ENCODE results near the gene MEIOB. TPM values are rescaled to one million over a fixed set of nuclear protein-coding genes. Genes with fewer than 3 reads are reported as not detected.

The MEIOB gene
- total RNA-seq, 5 donors from 2014 or later (not counting 1 experiment from before 2014, with no cell fraction given): 0.26 TPM; not detected in 4

GRCh38 chr16:1826691-1827573, 45.0 kb downstream of the MEIOB start, which contains the start of the genes FAHD1 and HAGH:
Gene FAHD1, plus strand, starts transcription at chr16:1827206. Its CDS starts 33 bp downstream, at chr16:1827239.
Gene HAGH, minus strand, starts transcription at chr16:1826825. Its CDS starts 38 bp downstream, at chr16:1826787.
- DNase-seq (peak; percentile 69 to 96 (median 85)), ATAC-seq (replicated peaks in 1 of 4) (peak; percentile 84 to 87 (median 86))
- ChIA-PET CTCF (interaction anchor here in 1 of 2 donors (1.5 kb wide), 1 partner anchor 44 kb away, joined by 6 read pairs; the partner anchor contains the start of genes NUBP2 and SPSB3), POLR2A (interaction anchor here in 1 of 2 donors (0.7 kb wide), 1 partner anchor 1033 kb away, joined by 3 read pairs; no protein-coding TSS in a partner anchor)
- peaks cover 33 to 56% (median 46%) of the 10 kb centered on the region in 3 donors for H3K4me1 Mint-ChIP-seq
- H3K27me3 Mint-ChIP-seq: no peaks in the 10 kb centered on the region
- Histone ChIP-seq H3K4me1 (ENCODE audit: control insufficient read depth in 1 of 2, extremely low read depth in 1 of 2, insufficient read depth in 2 of 2, low read length in 2 of 2) (peaks cover 10 to 50% of the 10 kb centered on the region in 2 experiments), H3K9me3 (no peaks in the 10 kb centered on the region), H3K36me3 (ENCODE audit: control insufficient read depth in 2 of 2, extremely low read depth in 1 of 2, insufficient read depth in 1 of 2, low read length in 1 of 2) (peaks cover 10% of the 10 kb centered on the region in 2 donors), H3K27ac (ENCODE audit: low read length) (peak within 1 kb of the TSS; percentile 55), H3K27me3 (replicated peaks in 1 of 2; ENCODE audit: control insufficient read depth in 2 of 2, extremely low read depth in 1 of 2, insufficient read depth in 2 of 2, low read length in 1 of 2) (no peaks in the 10 kb centered on the region), H3K4me3 (ENCODE audit: control insufficient read depth in 1 of 2, extremely low read depth in 1 of 2, low read length in 1 of 2) (peak within 1 kb of the TSS; percentile 87 to 91)
- H3K4me3 Mint-ChIP-seq: peak within 1 kb of the TSS; percentile 90 to 94 (median 93)
- under 1% methylated on average over 101 of the region's 104 CpGs for WGBS (ENCODE audit: insufficient coverage)
- H3K36me3 Mint-ChIP-seq: peaks cover 3% of the 10 kb centered on the region
- H3K9me3 Mint-ChIP-seq: no peaks in the 10 kb centered on the region
- H3K27ac Mint-ChIP-seq: peak within 1 kb of the TSS; percentile 90 to 95

GRCh38 chr16:1825864-1826690, 45.9 kb downstream of the MEIOB start:
- H3K4me1 Mint-ChIP-seq: peaks cover 32 to 55% (median 46%) of the 10 kb centered on the region in 3 donors
- Histone ChIP-seq H3K4me3 (ENCODE audit: control insufficient read depth in 1 of 2, extremely low read depth in 1 of 2, low read length in 1 of 2) (peak overlapping the region; percentile 35 to 87), H3K27me3 (replicated peaks in 1 of 2; ENCODE audit: control insufficient read depth in 2 of 2, extremely low read depth in 1 of 2, insufficient read depth in 2 of 2, low read length in 1 of 2) (no peaks in the 10 kb centered on the region), H3K36me3 (ENCODE audit: control insufficient read depth in 2 of 2, extremely low read depth in 1 of 2, insufficient read depth in 1 of 2, low read length in 1 of 2) (peaks cover 13 to 18% of the 10 kb centered on the region in 2 donors), H3K27ac (ENCODE audit: low read length) (peak overlapping the region; percentile 55), H3K9me3 (no peaks in the 10 kb centered on the region), H3K4me1 (ENCODE audit: control insufficient read depth in 1 of 2, extremely low read depth in 1 of 2, insufficient read depth in 2 of 2, low read length in 2 of 2) (peaks cover 10 to 55% of the 10 kb centered on the region in 2 experiments)
- H3K4me3 Mint-ChIP-seq: peak overlapping the region; percentile 81 to 90 (median 85)
- no peaks in the 10 kb centered on the region for H3K27me3 Mint-ChIP-seq
- H3K9me3 Mint-ChIP-seq: no peaks in the 10 kb centered on the region
- H3K36me3 Mint-ChIP-seq: no peaks in the 10 kb centered on the region
- ChIA-PET CTCF (interaction anchor here in 1 of 2 donors (1.5 kb wide), 1 partner anchor 44 kb away, joined by 6 read pairs; the partner anchor contains the start of genes NUBP2 and SPSB3), POLR2A (interaction anchor here in 1 of 2 donors (0.7 kb wide), 1 partner anchor 1032 kb away, joined by 3 read pairs; no protein-coding TSS in a partner anchor)
- peak; percentile 78 to 79 (median 79) for ATAC-seq (replicated peaks in 1 of 4)
- H3K27ac Mint-ChIP-seq: peak overlapping the region; percentile 87 to 90
- under 1% methylated on average over 96 of the region's 96 CpGs for WGBS (ENCODE audit: insufficient coverage)
- peak in 33 of 35 experiments; percentile 15 to 89 (median 65) for DNase-seq

- peaks cover 28 to 50% (median 46%) of the 10 kb centered on the region in 3 donors for H3K4me1 Mint-ChIP-seq
- CTCF ChIA-PET: no interaction called here
- DNase-seq: no peak
- H3K36me3 Mint-ChIP-seq: no peaks in the 10 kb centered on the region
- peak overlapping the region; percentile 77 to 85 (median 81) for H3K4me3 Mint-ChIP-seq
- no peaks in the 10 kb centered on the region for H3K9me3 Mint-ChIP-seq
- no peaks in the 10 kb centered on the region for H3K9me3 ChIP-seq
- H3K27me3 Mint-ChIP-seq: no peaks in the 10 kb centered on the region
- peaks cover 10 to 57% of the 10 kb centered on the region in 2 experiments for H3K4me1 ChIP-seq (ENCODE audit: control insufficient read depth in 1 of 2, extremely low read depth in 1 of 2, insufficient read depth in 2 of 2, low read length in 2 of 2)
- peak overlapping the region; percentile 35 to 51 for H3K4me3 ChIP-seq (ENCODE audit: control insufficient read depth in 1 of 2, extremely low read depth in 1 of 2, low read length in 1 of 2)
- peak overlapping the region; percentile 87 to 90 for H3K27ac Mint-ChIP-seq
- POLR2A ChIA-PET: no interaction called here
- 67% methylated on average over 12 of the region's 15 CpGs for WGBS (ENCODE audit: insufficient coverage)
- H3K27me3 ChIP-seq (replicated peaks in 1 of 2; ENCODE audit: control insufficient read depth in 2 of 2, extremely low read depth in 1 of 2, insufficient read depth in 2 of 2, low read length in 1 of 2): no peaks in the 10 kb centered on the region
- no peak for ATAC-seq (replicated peaks in 1 of 4)
- peak overlapping the region; percentile 55 for H3K27ac ChIP-seq (ENCODE audit: low read length)
- H3K36me3 ChIP-seq (ENCODE audit: control insufficient read depth in 2 of 2, extremely low read depth in 1 of 2, insufficient read depth in 1 of 2, low read length in 1 of 2): peaks cover 19 to 24% of the 10 kb centered on the region in 2 donors
Observed at GRCh38 chr16:1825381-1825863, 46.5 kb downstream of the MEIOB start.

- Mint-ChIP-seq H3K27ac (peak overlapping the region in 1 of 2 donors; percentile 36), H3K27me3 (no peaks in the 10 kb centered on the region), H3K4me1 (peaks cover 16 to 37% (median 36%) of the 10 kb centered on the region in 3 donors), H3K4me3 (peak overlapping the region in 2 of 3 donors; percentile 77 to 81), H3K36me3 (no peaks in the 10 kb centered on the region), H3K9me3 (no peaks in the 10 kb centered on the region)
- Histone ChIP-seq H3K4me1 (ENCODE audit: control insufficient read depth in 1 of 2, extremely low read depth in 1 of 2, insufficient read depth in 2 of 2, low read length in 2 of 2) (peaks cover 10 to 54% of the 10 kb centered on the region in 2 experiments), H3K36me3 (ENCODE audit: control insufficient read depth in 2 of 2, extremely low read depth in 1 of 2, insufficient read depth in 1 of 2, low read length in 1 of 2) (peaks cover 31 to 40% of the 10 kb centered on the region in 2 donors), H3K27me3 (replicated peaks in 1 of 2; ENCODE audit: control insufficient read depth in 2 of 2, extremely low read depth in 1 of 2, insufficient read depth in 2 of 2, low read length in 1 of 2) (no peaks in the 10 kb centered on the region), H3K27ac (ENCODE audit: low read length) (no peak overlapping the region), H3K4me3 (ENCODE audit: control insufficient read depth in 1 of 2, extremely low read depth in 1 of 2, low read length in 1 of 2) (no peak overlapping the region), H3K9me3 (no peaks in the 10 kb centered on the region)
- ATAC-seq (replicated peaks in 1 of 4) (no peak), DNase-seq (no peak)
- CTCF ChIA-PET: interaction anchor here in 1 of 2 donors (1.0 kb wide), 1 partner anchor 9 kb away, joined by 5 read pairs; no protein-coding TSS in a partner anchor
- POLR2A ChIA-PET: no interaction called here
- WGBS (ENCODE audit: insufficient coverage): 89% methylated on average over 7 of the region's 9 CpGs
Observed at GRCh38 chr16:1823821-1824220, 48.1 kb downstream of the MEIOB start.

- DNase-seq (no peak), ATAC-seq (replicated peaks in 1 of 4) (no peak)
- peaks cover 7 to 50% of the 10 kb centered on the region in 2 experiments for H3K4me1 ChIP-seq (ENCODE audit: control insufficient read depth in 1 of 2, extremely low read depth in 1 of 2, insufficient read depth in 2 of 2, low read length in 2 of 2)
- no peak overlapping the region for H3K4me3 Mint-ChIP-seq
- no peaks in the 10 kb centered on the region for H3K27me3 ChIP-seq (replicated peaks in 1 of 2; ENCODE audit: control insufficient read depth in 2 of 2, extremely low read depth in 1 of 2, insufficient read depth in 2 of 2, low read length in 1 of 2)
- CTCF ChIA-PET: interaction anchor here in 1 of 2 donors (0.6 to 1.0 kb wide), 3 partner anchors 8 to 660 kb away, joined by 4 to 5 read pairs (median 4); no protein-coding TSS in a partner anchor
- POLR2A ChIA-PET: no interaction called here
- no peak overlapping the region for H3K4me3 ChIP-seq (ENCODE audit: control insufficient read depth in 1 of 2, extremely low read depth in 1 of 2, low read length in 1 of 2)
- peaks cover 15 to 28% (median 28%) of the 10 kb centered on the region in 3 donors for H3K4me1 Mint-ChIP-seq
- no peaks in the 10 kb centered on the region for H3K9me3 Mint-ChIP-seq
- H3K36me3 Mint-ChIP-seq: no peaks in the 10 kb centered on the region
- no peaks in the 10 kb centered on the region for H3K9me3 ChIP-seq
- WGBS (ENCODE audit: insufficient coverage): 96% methylated on average over 8 of the region's 16 CpGs
- H3K27ac Mint-ChIP-seq: no peak overlapping the region
- H3K36me3 ChIP-seq (ENCODE audit: control insufficient read depth in 2 of 2, extremely low read depth in 1 of 2, insufficient read depth in 1 of 2, low read length in 1 of 2): peaks cover 31 to 49% of the 10 kb centered on the region in 2 donors
- H3K27me3 Mint-ChIP-seq: no peaks in the 10 kb centered on the region
- no peak overlapping the region for H3K27ac ChIP-seq (ENCODE audit: low read length)
Observed at GRCh38 chr16:1822801-1823200, 49.2 kb downstream of the MEIOB start.
